ENCODE measurements around the gene PPP1R12A.
A peak's percentile ranks its signal among the peaks of the same experiment; 100 is the strongest.
"Not testable (repeated sequence)": the region's sequence is repeated elsewhere in the genome, so short reads cannot be mapped to it uniquely, and the experiment has no call there.

Gene PPP1R12A

DNA sequence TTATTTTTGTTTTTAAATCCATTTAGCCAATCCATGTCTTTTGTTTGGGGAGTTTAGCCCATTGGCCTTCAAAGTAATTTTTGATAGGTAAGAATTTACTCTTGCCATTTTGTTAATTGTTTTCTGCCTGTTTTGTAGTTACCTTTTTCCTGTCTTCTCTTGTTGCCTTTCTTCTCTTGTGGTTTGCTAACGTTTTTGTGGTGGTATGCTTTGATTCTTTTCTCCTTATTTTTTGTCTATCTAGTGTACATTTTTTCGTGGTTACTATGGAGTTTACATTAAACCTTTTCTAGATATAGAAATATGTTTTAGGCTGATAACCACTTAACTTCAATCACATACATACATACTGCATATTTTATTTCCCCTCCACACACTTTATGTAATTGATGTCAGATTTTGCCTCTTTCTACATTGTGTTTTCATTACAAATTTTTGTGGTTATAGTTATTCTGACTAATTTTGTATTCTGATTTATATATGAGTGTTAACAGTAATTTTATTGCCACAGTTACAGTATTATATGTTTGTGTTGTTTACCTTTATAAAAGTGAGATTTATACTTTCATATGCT, 19.2 kb upstream of the PPP1R12A start:
- no peaks in the 10 kb centered on the region for H3K36me3 Mint-ChIP-seq (ENCODE audit: low read depth)
- H3K4me1 Mint-ChIP-seq (ENCODE audit: low read depth): no peaks in the 10 kb centered on the region

DNA sequence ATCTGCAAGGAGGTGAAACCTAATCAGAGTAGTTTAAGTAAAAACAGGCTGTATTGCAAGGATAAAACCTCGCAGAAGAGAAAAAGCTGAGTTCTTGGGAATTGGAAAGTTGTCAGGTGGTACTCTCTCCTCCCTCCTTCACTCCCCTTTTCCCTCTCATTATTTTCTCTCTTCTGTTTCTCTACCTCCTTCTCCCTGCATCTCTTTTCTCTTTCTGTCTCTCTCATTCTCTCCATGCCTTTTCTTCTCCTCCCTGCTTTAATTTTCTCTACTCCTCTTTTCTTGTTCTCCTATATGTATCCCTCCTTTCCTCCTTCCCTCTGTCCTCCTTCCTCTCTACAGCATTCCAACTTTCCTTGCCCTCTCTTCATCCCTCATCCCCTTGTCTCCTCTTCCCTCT, 14.2 kb upstream of the PPP1R12A start:
- H3K4me3 Mint-ChIP-seq: no peak overlapping the region
- peaks cover 5% of the 10 kb centered on the region for H3K9me3 Mint-ChIP-seq
- H3K4me1 Mint-ChIP-seq (ENCODE audit: low read depth): no peaks in the 10 kb centered on the region
- intact Hi-C loops (cut with micrococcal nuclease): no loop called here
- H3K36me3 Mint-ChIP-seq (ENCODE audit: low read depth): no peaks in the 10 kb centered on the region
- no peak overlapping the region for H3K27ac Mint-ChIP-seq
- peaks cover 2% of the 10 kb centered on the region for H3K27me3 Mint-ChIP-seq

More for the DNA sequence above, 19.2 kb upstream of the PPP1R12A start:
- intact Hi-C loops (cut with micrococcal nuclease): no loop called here
- Mint-ChIP-seq H3K4me3 (no peak overlapping the region), H3K9me3 (peaks cover 23% of the 10 kb centered on the region), H3K27ac (no peak overlapping the region), H3K27me3 (no peaks in the 10 kb centered on the region)

DNA sequence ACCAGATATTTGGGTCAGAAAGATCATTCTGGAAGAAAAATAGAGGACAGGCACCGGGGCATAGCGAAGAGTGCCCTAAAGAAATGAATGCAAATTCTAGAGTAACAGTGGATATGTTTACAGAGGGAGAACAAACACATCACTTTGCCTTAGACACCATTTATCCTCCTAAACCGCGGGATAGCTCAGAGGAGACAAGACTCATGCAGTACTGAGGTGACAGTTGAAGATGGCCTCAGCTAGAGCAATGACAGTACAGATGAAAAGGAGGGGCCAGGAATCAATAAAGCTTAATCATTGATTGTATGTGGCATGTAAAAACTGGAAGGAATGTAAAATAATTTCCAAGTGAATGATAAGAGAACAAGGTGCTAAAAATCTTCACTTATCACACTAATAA, 10.5 kb upstream of the PPP1R12A start:
- Mint-ChIP-seq H3K36me3 (ENCODE audit: low read depth) (peaks cover 4% of the 10 kb centered on the region), H3K4me1 (ENCODE audit: low read depth) (peaks cover 5% of the 10 kb centered on the region), H3K9me3 (no peaks in the 10 kb centered on the region), H3K27ac (no peak overlapping the region), H3K27me3 (peaks cover 2% of the 10 kb centered on the region), H3K4me3 (no peak overlapping the region)
- intact Hi-C loops (cut with micrococcal nuclease): no loop called here

DNA sequence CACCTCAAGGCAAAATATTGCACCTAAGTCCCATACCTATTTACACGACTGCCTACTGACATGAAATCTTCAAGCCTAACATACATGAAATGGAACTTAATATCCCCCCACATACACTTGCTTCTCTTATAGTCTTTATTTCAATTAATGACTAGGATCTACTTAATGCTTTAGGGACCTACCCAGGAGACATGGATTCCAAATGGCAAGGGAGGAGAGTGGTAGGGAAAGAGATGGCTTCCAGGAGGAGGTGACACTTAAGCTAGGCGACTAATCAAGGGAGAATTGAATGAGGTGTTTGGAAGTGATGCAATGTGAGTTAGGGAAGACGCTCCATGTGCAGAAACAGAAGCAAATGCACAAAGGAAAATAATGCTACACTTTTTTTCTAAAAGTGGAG, 9.7 kb upstream of the PPP1R12A start:
- Mint-ChIP-seq H3K27me3 (peaks cover 2% of the 10 kb centered on the region), H3K4me3 (no peak overlapping the region), H3K27ac (no peak overlapping the region), H3K4me1 (ENCODE audit: low read depth) (peaks cover 8% of the 10 kb centered on the region), H3K9me3 (no peaks in the 10 kb centered on the region), H3K36me3 (ENCODE audit: low read depth) (peaks cover 5% of the 10 kb centered on the region)
- intact Hi-C loops (cut with micrococcal nuclease): no loop called here

DNA sequence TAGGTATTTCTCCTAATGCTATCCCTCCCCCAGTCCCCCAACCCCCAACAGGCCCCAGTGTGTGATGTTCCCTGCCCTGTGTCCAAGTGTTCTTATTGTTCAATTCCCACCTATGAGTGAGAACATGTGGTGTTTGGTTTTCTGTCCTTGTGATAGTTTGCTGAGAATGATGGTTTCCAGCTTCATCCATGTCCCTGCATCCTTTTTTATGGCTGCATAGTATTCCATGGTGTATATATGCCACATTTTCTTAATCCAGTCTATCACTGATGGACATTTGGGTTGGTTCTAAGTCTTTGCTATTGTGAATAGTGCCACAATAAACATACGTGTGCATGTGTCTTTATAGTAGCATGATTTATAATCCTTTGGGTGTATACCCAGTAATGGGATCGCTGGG, 7.9 kb upstream of the PPP1R12A start:
- H3K9me3 Mint-ChIP-seq; H3K27ac Mint-ChIP-seq; intact Hi-C loops (cut with micrococcal nuclease); H3K4me3 Mint-ChIP-seq; H3K27me3 Mint-ChIP-seq; H3K36me3 Mint-ChIP-seq (ENCODE audit: low read depth): not testable (repeated sequence)
- peaks cover 14% of the 10 kb centered on the region for H3K4me1 Mint-ChIP-seq (ENCODE audit: low read depth)

DNA sequence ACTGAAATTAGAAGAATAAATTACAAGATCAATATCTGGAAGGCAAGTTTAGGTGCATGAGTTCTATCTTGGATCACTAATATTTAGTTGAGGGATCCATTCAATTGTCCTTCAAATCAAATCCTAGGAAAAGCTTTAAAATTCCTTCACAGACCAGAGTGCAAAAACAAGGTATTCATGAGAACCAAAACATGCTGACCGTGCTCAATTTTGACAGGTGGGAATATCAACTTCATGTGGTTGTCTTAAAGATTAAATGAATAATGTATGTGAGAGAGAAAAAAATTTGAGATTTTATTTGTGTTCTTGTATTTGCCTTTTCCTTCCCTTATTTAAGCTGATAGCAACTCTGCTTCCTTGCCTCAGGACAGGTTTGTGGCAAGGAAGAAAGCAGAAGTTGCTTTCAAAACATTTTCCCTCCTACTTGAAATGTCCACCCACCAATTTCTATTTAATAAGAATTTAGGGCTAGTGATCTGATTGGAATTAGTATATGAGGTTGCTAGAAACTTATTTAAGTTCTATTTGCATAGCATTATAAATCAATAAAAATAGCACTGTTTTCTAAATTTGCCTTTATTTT, 4.9 kb upstream of the PPP1R12A start:
- no peaks in the 10 kb centered on the region for H3K9me3 Mint-ChIP-seq
- H3K36me3 Mint-ChIP-seq (ENCODE audit: low read depth): peaks cover 18% of the 10 kb centered on the region
- H3K4me3 Mint-ChIP-seq: no peak overlapping the region
- intact Hi-C loops (cut with micrococcal nuclease): no loop called here
- peaks cover 20% of the 10 kb centered on the region for H3K4me1 Mint-ChIP-seq (ENCODE audit: low read depth)
- no peak overlapping the region for H3K27ac Mint-ChIP-seq
- H3K27me3 Mint-ChIP-seq: peaks cover 2% of the 10 kb centered on the region

DNA sequence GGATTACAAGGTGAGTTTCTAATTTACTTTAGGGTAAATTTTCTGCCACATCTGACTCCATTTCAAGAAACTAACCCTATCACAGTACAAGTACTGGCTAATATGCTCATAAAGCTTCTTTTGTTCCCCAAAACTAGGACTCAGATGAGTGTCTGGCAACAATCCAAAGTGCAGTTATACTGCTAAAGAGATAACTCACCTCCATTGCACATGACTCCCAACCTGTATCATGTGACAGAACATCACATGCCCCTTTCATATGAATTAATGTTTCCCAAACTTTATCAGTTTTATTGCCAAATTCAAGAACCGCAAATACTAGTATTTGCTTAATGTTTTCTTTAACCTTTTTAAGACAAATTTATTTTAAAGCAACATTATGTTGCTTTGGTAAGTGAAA, 3.9 kb upstream of the PPP1R12A start:
- intact Hi-C loops (cut with micrococcal nuclease): no loop called here
- no peak overlapping the region for H3K4me3 Mint-ChIP-seq
- no peaks in the 10 kb centered on the region for H3K9me3 Mint-ChIP-seq
- H3K27me3 Mint-ChIP-seq: no peaks in the 10 kb centered on the region
- no peak overlapping the region for H3K27ac Mint-ChIP-seq
- peaks cover 20% of the 10 kb centered on the region for H3K4me1 Mint-ChIP-seq (ENCODE audit: low read depth)
- H3K36me3 Mint-ChIP-seq (ENCODE audit: low read depth): peaks cover 28% of the 10 kb centered on the region

DNA sequence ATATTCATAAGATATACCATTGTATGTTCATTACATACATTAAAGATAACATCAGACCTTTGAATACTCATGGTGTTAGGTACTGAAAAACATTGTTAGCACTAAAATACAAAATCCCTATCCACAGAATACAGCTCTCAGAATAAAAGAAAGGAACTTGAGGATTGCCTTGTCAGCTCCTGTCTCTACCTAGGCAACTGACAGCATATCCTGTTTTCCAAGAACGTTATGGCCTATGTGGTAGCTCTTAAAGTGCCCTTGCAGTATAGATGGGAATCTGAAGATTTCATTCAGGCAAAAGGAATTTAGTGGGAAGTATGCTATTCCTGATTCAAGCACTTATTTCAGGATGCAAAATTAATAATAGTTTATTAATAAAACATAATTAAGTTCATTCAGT, 1.8 kb upstream of the PPP1R12A start:
- Mint-ChIP-seq H3K27ac (no peak overlapping the region), H3K9me3 (no peaks in the 10 kb centered on the region), H3K36me3 (ENCODE audit: low read depth) (peaks cover 32% of the 10 kb centered on the region), H3K4me3 (peak overlapping the region; percentile 13), H3K27me3 (no peaks in the 10 kb centered on the region), H3K4me1 (ENCODE audit: low read depth) (peaks cover 23% of the 10 kb centered on the region)
- intact Hi-C loops (cut with micrococcal nuclease): no loop called here

DNA sequence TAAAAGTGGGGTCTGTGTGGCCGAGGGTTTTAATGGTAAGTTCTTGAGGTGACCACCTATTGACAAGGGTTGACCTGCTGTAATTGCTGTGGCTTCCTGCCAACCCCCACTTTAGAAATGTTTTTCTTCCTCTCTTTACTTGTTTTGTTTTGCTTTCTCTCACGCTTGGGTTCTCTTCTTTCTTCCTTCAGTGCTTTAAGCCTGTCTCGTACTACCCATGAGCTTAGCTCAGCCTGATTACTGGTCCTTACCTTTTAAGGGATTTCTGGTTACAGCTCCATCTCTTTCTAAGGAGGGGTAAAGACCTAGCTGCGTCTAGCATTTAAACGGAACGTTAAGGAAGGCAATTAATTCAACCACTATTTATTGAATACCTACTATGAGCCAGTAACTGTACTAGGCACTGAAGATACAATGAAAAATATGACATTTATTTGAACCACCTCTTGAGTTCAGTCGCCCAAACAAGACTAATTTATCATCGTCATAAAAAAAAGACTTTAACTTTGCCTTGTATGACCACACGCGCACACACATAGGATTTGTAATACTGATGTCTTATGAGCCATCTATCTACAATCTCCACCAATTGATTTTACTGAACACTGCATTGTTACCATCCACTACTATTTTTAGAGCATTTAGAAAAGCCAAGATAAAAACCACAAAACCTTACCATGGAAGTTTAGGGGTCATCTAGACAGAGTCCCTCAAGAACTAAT, 888 bp upstream of the PPP1R12A start:
- intact Hi-C loops (cut with micrococcal nuclease): loop anchor here (2.0 kb wide), 1 partner anchor 49 kb away; no protein-coding TSS in a partner anchor
- H3K36me3 Mint-ChIP-seq (ENCODE audit: low read depth): peaks cover 31% of the 10 kb centered on the region
- no peaks in the 10 kb centered on the region for H3K27me3 Mint-ChIP-seq
- H3K4me1 Mint-ChIP-seq (ENCODE audit: low read depth): peaks cover 23% of the 10 kb centered on the region
- H3K9me3 Mint-ChIP-seq: no peaks in the 10 kb centered on the region
- H3K27ac Mint-ChIP-seq: peak overlapping the region; percentile 96
- H3K4me3 Mint-ChIP-seq: peak overlapping the region; percentile 98

DNA sequence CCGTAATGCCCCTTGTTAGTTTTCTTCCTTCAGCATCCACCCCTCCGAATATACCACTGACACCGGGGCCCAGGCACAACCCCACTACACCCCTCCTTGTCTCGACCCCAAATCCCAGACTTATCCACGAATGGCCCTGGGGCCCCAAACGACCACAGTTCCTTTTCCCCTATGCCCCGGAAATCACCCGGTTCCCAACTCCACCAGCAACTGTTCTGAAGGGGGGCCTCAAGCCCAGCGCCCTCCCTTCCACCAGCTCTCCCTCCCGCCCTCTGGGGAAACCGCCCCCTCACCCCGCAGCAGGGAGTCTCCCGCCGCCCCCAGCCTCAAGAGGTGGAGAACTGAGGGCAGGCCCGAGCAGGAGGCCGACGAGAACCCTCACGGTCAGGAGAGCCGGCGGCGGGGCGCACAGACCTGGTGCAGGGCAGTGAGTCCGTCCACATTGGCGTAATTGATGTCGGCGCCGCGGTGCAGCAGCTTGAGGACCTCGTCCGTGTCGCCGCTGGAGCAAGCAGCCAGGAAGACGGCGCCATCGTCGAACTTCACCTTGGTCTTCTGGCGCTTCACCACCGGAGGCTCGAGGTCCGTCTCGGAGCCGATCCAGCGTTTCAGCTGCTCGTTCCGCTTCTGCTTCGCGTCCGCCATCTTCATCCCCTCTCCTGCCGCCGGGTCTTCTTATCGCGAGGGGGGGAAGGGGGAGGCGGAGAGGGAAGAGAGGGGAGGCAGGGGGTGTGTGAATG, 446 bp downstream of the PPP1R12A start:
- intact Hi-C loops (cut with micrococcal nuclease): loop anchor here (2.0 kb wide), 1 partner anchor 48 kb away; no protein-coding TSS in a partner anchor
- Mint-ChIP-seq H3K36me3 (ENCODE audit: low read depth) (peaks cover 35% of the 10 kb centered on the region), H3K4me3 (peak overlapping the region; percentile 98), H3K27ac (peak overlapping the region; percentile 96), H3K27me3 (no peaks in the 10 kb centered on the region), H3K4me1 (ENCODE audit: low read depth) (peaks cover 30% of the 10 kb centered on the region), H3K9me3 (no peaks in the 10 kb centered on the region)

DNA sequence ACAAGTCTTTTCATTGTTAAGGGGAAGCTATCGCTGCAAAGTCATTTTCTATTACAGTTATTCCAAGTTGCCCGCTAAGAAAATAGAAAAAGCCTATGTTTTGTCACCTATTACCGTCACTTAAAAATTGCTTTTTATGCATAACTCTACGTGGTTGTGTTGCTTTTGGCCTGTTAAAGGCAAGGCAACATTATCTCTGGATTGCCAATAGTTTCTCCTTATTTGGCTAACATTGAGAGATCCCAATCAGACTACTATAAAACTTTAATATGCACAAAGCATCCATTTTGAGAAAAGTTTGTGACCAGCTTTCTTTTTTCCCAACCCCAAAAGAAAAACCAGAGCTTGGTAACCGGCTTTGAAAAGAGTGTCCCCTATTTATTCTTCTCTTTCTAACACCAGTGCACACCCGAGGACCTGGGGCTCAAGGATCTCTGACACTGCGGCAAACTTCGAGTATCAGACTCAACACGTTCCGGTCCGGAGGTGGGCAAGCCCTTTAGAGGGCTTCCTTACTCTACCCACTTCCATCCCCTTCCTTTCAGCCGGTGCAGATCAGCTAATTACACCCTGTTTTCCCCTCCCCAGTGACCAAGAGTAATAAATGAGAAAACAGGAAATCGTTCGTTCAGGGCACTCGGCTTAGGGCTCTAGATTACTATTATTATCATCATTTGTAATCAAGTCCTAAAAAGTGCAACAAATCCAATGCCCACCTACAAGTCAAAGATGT, 1.2 kb downstream of the PPP1R12A start:
- Mint-ChIP-seq H3K36me3 (ENCODE audit: low read depth) (peaks cover 35% of the 10 kb centered on the region), H3K4me3 (peak overlapping the region; percentile 98), H3K4me1 (ENCODE audit: low read depth) (peaks cover 25% of the 10 kb centered on the region), H3K9me3 (no peaks in the 10 kb centered on the region), H3K27me3 (no peaks in the 10 kb centered on the region), H3K27ac (peak overlapping the region; percentile 96)
- intact Hi-C loops (cut with micrococcal nuclease): loop anchor here (2.0 kb wide), 1 partner anchor 47 kb away; no protein-coding TSS in a partner anchor

DNA sequence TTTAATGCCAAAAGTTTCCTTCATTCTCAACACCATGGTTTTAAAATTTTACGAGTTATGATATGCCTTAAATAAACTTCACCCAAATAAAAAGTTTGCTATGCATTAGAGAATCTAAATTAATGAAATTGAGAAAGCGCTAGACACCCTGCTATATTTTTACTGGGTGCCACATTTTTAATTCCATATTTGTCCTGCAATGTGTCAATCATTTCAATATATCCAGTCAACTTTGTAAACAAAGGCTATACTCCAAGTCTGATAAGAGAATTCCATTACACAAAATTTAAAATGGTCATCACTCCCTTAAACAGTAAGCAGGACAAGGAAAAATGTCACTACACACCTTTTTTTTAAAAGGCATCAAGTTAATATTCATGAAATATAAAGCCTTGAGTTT, 1.9 kb downstream of the PPP1R12A start:
- peak overlapping the region; percentile 96 for H3K27ac Mint-ChIP-seq
- no peaks in the 10 kb centered on the region for H3K9me3 Mint-ChIP-seq
- peaks cover 35% of the 10 kb centered on the region for H3K36me3 Mint-ChIP-seq (ENCODE audit: low read depth)
- intact Hi-C loops (cut with micrococcal nuclease): no loop called here
- H3K4me1 Mint-ChIP-seq (ENCODE audit: low read depth): peaks cover 31% of the 10 kb centered on the region
- H3K4me3 Mint-ChIP-seq: peak overlapping the region; percentile 98
- no peaks in the 10 kb centered on the region for H3K27me3 Mint-ChIP-seq

DNA sequence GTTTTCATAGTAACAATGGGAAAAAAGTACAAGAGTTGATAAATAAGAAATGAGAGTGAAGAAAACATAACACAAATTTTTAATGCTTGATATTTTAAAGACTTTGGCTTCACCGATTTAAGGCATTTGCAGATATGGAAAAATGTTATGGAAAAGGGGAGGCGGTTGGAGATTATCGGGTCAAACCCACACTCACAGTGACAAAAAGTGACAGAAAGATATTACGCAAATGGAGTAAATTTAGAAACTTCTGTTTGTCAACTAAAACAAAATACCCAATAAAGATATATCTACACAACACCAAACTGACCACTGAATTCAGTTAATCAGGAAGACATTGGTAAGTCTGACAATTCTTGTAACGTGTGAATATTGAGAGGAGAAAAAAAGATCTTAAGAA, 2.5 kb downstream of the PPP1R12A start:
- intact Hi-C loops (cut with micrococcal nuclease): no loop called here
- H3K4me3 Mint-ChIP-seq: peak overlapping the region; percentile 98
- no peaks in the 10 kb centered on the region for H3K9me3 Mint-ChIP-seq
- H3K36me3 Mint-ChIP-seq (ENCODE audit: low read depth): peaks cover 35% of the 10 kb centered on the region
- peak overlapping the region; percentile 96 for H3K27ac Mint-ChIP-seq
- no peaks in the 10 kb centered on the region for H3K27me3 Mint-ChIP-seq
- H3K4me1 Mint-ChIP-seq (ENCODE audit: low read depth): peaks cover 35% of the 10 kb centered on the region

All from dendritic cell treated with granulocyte-macrophage colony-stimulating factor and Interleukin-4, amounts not matched to agents 40 ng/mL and 50 ng/mL, for 4 days (primary cell).